ENCODE data around the gene PTS.

DNA sequence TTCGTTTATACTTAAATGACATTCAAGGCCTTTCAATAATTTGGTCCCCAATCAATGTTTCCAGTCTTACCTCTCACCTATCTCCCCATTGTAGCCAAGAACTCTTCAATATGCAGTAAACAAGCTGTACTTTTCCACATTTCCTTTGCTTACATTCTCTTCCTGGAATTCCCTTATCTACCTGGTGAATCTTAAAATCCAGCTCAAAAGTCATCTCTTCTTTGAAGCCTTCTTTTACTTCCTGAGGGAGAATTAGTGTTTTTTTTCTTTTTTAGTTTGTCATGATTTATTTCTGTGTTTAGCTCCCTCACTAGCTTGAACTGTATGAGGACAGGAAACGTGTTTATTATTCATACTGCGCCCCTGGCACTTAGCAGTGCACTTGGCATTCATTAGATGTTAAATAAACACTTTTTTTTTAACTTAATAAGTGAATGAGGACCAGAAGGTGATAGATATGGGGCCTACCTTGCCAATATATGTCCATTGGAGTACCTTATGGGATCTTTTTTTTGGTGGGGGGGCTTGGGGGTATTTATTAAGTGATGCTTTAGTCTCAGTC is 4.9 kb upstream of the PTS start:
- TF ChIP-seq CREM (CRISPR knock-in tag; IDR thresholded peaks at IDR 0.05) (no peak), CTCF (IDR thresholded peaks at IDR 0.05) (no peak), FOXJ3 (CRISPR knock-in tag; IDR thresholded peaks at IDR 0.05; ENCODE audit: borderline replicate concordance) (no peak), TEAD1 (CRISPR knock-in tag; IDR thresholded peaks at IDR 0.05) (no peak), E2F1 (CRISPR knock-in tag; IDR thresholded peaks at IDR 0.05) (no peak), NR3C1 (CRISPR knock-in tag; conservative IDR thresholded peaks at IDR 0.05; ENCODE audit: low read depth) (no peak), MYBL2 (CRISPR knock-in tag; IDR thresholded peaks at IDR 0.05) (no peak)
- TF ChIP-seq, protein P1, sequence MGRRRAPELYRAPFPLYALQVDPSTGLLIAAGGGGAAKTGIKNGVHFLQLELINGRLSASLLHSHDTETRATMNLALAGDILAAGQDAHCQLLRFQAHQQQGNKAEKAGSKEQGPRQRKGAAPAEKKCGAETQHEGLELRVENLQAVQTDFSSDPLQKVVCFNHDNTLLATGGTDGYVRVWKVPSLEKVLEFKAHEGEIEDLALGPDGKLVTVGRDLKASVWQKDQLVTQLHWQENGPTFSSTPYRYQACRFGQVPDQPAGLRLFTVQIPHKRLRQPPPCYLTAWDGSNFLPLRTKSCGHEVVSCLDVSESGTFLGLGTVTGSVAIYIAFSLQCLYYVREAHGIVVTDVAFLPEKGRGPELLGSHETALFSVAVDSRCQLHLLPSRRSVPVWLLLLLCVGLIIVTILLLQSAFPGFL (CRISPR knock-in tag; IDR thresholded peaks at IDR 0.05; ENCODE audit: borderline replicate concordance): no peak
